ENCODE results near the gene PRM2.

DNA sequence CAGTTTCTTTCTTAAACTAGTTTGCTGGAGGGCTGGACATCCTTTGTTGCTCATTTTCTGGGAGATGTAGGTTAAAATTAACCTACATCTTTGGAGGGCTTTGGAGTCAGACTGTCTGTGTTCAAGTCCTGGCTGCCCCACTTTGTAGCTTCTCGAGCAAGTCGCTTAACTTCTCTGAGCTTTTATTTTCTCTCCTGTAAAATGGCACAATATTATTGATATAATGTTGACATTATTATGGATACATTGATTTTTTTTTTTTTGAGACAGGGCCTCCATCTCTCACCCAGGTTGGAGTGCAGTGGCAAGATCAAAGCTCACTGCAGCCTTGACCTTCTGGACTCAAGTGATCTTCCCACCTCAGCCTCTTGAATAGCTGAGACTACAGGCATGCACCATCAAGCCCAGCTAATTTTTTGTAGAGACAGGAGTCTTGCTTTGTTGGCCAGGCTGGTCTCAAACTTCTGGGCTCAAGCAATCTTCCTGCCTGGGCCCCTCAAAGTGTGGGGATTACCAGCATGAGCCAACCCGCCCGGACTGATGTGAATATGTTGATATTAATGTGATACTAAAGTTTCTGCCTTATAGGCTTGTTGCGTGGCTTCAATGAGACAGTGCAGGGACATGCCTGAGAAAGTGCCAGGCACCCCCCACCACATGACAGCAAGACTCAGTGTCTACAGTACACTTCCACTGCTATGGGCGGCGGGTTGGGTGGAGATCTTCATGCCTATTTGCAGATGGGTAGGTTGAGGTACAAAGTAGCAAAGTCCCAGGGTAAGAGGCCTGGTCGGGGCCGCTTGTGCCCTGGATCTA is 37.4 kb upstream of the PRM2 start:
- TF ChIP-seq, protein P1, sequence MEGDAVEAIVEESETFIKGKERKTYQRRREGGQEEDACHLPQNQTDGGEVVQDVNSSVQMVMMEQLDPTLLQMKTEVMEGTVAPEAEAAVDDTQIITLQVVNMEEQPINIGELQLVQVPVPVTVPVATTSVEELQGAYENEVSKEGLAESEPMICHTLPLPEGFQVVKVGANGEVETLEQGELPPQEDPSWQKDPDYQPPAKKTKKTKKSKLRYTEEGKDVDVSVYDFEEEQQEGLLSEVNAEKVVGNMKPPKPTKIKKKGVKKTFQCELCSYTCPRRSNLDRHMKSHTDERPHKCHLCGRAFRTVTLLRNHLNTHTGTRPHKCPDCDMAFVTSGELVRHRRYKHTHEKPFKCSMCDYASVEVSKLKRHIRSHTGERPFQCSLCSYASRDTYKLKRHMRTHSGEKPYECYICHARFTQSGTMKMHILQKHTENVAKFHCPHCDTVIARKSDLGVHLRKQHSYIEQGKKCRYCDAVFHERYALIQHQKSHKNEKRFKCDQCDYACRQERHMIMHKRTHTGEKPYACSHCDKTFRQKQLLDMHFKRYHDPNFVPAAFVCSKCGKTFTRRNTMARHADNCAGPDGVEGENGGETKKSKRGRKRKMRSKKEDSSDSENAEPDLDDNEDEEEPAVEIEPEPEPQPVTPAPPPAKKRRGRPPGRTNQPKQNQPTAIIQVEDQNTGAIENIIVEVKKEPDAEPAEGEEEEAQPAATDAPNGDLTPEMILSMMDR (IDR thresholded peaks at IDR 0.05; ENCODE audit: extremely low read depth in 1 of 2, insufficient read depth in 1 of 2, low read depth in 1 of 2, low read length in 2 of 2), result no peak
- TF ChIP-seq FOS (IDR thresholded peaks at IDR 0.05; ENCODE audit: borderline replicate concordance, insufficient read depth, low read length) (no peak), POLR2A (IDR thresholded peaks at IDR 0.05; ENCODE audit: low read depth, low read length) (no peak)

All from endothelial cell of umbilical vein (primary cell).